ENCODE measurements around the gene SF1.

DNA sequence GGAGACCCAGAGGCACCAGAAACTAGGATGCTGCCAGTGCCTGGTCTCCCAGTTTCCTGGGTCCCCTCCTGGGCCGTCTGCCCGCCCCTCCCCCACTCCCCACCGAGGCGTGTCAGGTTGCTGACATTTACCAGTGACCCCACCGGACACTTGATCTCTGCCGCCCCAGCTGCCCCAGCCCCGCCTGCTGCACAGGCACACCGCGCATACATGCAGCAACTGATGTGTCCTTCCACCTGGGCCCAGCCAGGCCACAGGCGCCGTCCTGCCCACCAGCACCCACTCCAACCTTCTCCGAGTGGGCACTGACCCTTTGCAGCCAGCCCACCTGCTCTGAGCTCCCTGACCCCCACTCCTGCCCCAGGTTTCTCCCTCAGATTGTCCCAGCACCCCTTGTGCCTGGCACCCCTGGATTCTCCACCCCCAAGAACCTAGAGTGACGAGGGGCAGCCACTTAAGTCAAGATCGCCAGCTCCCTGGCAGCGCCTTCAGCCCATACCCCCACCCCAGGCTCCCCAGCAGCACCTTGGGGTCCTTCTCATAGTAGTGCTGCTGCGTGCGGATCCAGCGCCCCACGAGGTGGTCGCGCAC, 19.1 kb downstream of the SF1 start:
- TF ChIP-seq, protein P1, sequence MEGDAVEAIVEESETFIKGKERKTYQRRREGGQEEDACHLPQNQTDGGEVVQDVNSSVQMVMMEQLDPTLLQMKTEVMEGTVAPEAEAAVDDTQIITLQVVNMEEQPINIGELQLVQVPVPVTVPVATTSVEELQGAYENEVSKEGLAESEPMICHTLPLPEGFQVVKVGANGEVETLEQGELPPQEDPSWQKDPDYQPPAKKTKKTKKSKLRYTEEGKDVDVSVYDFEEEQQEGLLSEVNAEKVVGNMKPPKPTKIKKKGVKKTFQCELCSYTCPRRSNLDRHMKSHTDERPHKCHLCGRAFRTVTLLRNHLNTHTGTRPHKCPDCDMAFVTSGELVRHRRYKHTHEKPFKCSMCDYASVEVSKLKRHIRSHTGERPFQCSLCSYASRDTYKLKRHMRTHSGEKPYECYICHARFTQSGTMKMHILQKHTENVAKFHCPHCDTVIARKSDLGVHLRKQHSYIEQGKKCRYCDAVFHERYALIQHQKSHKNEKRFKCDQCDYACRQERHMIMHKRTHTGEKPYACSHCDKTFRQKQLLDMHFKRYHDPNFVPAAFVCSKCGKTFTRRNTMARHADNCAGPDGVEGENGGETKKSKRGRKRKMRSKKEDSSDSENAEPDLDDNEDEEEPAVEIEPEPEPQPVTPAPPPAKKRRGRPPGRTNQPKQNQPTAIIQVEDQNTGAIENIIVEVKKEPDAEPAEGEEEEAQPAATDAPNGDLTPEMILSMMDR (IDR thresholded peaks at IDR 0.05): no peak
- TF ChIP-seq POLR2AphosphoS5 (IDR thresholded peaks at IDR 0.05) (no peak), EP300 (IDR thresholded peaks at IDR 0.05) (no peak), POLR2A (IDR thresholded peaks at IDR 0.05) (no peak)
